ENCODE results near the gene RAB33A.
A peak's percentile ranks its signal among the peaks of the same experiment; 100 is the strongest.

RAB33A gene

GRCh38 chrX:130171446-130172126 is at the start of gene RAB33A:
RAB33A (plus strand) TSS chrX:130171962; CDS start chrX:130172063, 101 bp downstream.
- peak in 1 of 3 experiments; percentile 16 for DNase-seq (ENCODE audit: low read depth in 3 of 3)

GRCh38 chrX:130124577-130124976 is 47.2 kb upstream of the RAB33A start:
- DNase-seq (ENCODE audit: low read depth in 3 of 3) = no peak

- no peak for DNase-seq (ENCODE audit: low read depth in 3 of 3)
Observed at GRCh38 chrX:130125091-130125874, 46.5 kb upstream of the RAB33A start.

GRCh38 chrX:130130990-130131389 is 40.8 kb upstream of the RAB33A start:
- no peak for DNase-seq (ENCODE audit: low read depth in 3 of 3)

- DNase-seq (ENCODE audit: low read depth in 3 of 3) = no peak
Observed at GRCh38 chrX:130136496-130136895, 35.3 kb upstream of the RAB33A start.

- DNase-seq (ENCODE audit: low read depth in 3 of 3) = no peak
Observed at GRCh38 chrX:130136961-130137360, 34.8 kb upstream of the RAB33A start.

GRCh38 chrX:130139474-130140201 is 32.1 kb upstream of the RAB33A start:
- no peak for DNase-seq (ENCODE audit: low read depth in 3 of 3)

GRCh38 chrX:130144509-130144908 is 27.3 kb upstream of the RAB33A start:
- no peak for DNase-seq (ENCODE audit: low read depth in 3 of 3)

- no peak for DNase-seq (ENCODE audit: low read depth in 3 of 3)
Observed at GRCh38 chrX:130145123-130145522, 26.6 kb upstream of the RAB33A start.

GRCh38 chrX:130147631-130148030 is 24.1 kb upstream of the RAB33A start:
- DNase-seq (ENCODE audit: low read depth in 3 of 3) = no peak

- no peak for DNase-seq (ENCODE audit: low read depth in 3 of 3)
Observed at GRCh38 chrX:130155564-130155963, 16.2 kb upstream of the RAB33A start.

- DNase-seq (ENCODE audit: low read depth in 3 of 3) = no peak
Observed at GRCh38 chrX:130158311-130158710, 13.5 kb upstream of the RAB33A start.

GRCh38 chrX:130159776-130160175 is 12.0 kb upstream of the RAB33A start:
- no peak for DNase-seq (ENCODE audit: low read depth in 3 of 3)

GRCh38 chrX:130162094-130162735 is 9.5 kb upstream of the RAB33A start:
- DNase-seq (ENCODE audit: low read depth in 3 of 3) = no peak

- DNase-seq (ENCODE audit: low read depth in 3 of 3) = no peak
Observed at GRCh38 chrX:130163398-130163797, 8.4 kb upstream of the RAB33A start.

- DNase-seq (ENCODE audit: low read depth in 3 of 3) = no peak
Observed at GRCh38 chrX:130165181-130165702, 6.5 kb upstream of the RAB33A start.

GRCh38 chrX:130165703-130166502 is 5.9 kb upstream of the RAB33A start, which contains the start of gene AIFM1:
AIFM1 (minus strand) TSS chrX:130165841; CDS start chrX:130165656, 185 bp downstream.
- DNase-seq (ENCODE audit: low read depth in 3 of 3) = peak; percentile 66 to 85 (median 77)

GRCh38 chrX:130166503-130166777 is 5.3 kb upstream of the RAB33A start:
- no peak for DNase-seq (ENCODE audit: low read depth in 3 of 3)

- DNase-seq (ENCODE audit: low read depth in 3 of 3) = no peak
Observed at GRCh38 chrX:130167040-130167439, 4.7 kb upstream of the RAB33A start.

GRCh38 chrX:130170752-130171445 is 863 bp upstream of the RAB33A start:
- peak in 1 of 3 experiments; percentile 60 for DNase-seq (ENCODE audit: low read depth in 3 of 3)

Data from stimulated activated CD4-positive, alpha-beta T cell treated with anti-CD3 and anti-CD28 coated beads, TNF-alpha, amount 100 ng/mL, for 24 hours (primary cell).